D341Med (cell line): ENCODE results near the gene ARSK.

Experiments
- DNase-seq: peaks from one replicate; pipeline ENCODE4 v3.0.0; 2012; ENCODE audit warnings: low spot score

Gene ARSK

DNA sequence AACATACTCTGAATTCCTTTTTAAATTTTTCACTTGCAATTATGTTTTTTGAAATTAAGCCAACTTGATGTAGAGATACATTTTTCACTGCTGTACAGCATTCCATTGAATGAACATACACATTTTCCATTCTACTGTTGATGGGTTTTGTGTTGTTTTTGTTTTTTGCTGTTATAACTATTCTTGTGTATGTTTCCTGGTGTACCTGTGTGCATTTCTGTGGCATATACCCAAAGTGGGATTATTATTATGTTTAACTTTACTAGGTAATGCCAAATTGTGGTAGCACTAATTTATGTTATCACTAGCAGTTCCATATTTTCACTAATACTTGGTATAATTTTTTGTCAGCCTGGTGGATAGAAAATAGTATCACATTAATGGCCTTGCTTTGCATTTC is 94.4 kb downstream of the ARSK start:
- no peak for DNase-seq

DNA sequence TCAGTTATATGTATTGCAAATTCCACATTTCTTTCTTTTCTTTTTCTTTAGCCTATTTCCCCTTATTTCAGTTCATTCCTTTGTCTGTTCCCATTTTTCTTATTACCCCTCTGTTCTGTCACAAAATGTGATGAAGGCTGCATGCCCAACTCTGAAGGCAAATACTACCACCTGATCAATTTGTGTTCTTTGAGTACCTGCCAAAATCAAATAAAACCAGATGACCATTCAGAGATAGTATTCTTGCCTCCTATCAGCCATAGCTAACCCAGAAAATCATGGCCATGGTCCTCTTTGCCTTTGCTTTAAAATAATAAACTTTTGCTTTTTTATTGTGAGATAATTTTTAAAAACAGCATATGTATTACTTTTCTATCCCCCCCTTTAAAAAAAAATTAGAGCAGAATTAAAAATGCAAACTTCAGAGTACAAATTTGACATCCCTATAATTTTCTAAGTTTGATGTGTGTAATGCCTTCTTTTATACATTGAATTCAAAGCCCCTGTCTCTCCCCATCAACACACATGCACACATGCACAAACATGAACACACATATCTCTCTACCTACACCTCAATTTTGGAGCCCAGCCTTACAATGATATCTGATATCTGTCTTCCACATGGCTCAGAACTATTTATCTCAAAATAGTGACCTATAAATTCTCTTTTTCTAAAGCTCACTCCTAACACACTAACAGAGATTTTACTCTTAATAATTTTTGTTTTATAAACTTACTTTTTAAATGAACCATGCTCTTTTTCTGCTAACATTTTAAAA is 95.1 kb downstream of the ARSK start:
- DNase-seq, result no peak

DNA sequence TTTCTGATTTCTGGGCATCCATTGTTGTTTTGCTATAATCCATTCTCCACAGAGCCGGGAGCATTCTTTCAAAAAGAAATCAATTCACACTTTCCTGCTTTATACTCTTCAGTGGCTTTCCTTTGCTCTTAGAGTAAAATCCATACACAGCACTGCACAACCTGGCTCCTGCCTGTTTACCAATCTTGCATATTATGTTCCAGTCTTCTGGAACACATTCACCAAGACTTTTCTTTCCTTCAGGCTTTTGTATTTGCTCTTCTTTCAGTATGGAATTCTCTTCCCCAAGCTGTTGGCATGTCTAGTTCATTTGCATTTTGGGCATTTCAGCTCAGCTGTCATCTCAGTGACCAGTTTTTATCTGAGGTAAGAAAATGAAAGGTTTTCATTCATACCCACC is 97.9 kb downstream of the ARSK start:
- DNase-seq, result no peak

DNA sequence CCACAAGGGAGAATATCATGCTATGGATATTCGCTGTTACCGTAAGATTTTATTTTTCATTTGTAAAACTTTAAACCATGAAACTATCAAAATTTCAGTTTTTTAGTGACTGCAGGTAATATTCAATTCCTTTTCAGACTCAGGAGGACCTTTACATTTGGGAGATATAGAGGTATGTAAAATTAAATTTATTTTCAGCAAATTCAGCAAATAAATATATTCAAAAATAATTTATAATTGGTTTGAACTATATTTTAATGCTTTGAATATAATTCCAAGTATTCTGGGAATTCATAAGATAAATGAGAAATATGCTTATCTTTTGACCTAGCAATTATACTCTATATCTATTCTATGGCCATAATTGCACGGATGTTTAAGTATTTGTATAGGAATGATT is 99.3 kb downstream of the ARSK start:
- no peak for DNase-seq
